ENCODE results near the gene ARAP3.
"Not testable (repeated sequence)": the region's sequence is repeated elsewhere in the genome, so short reads cannot be mapped to it uniquely, and the experiment has no call there.

Gene ARAP3

DNA sequence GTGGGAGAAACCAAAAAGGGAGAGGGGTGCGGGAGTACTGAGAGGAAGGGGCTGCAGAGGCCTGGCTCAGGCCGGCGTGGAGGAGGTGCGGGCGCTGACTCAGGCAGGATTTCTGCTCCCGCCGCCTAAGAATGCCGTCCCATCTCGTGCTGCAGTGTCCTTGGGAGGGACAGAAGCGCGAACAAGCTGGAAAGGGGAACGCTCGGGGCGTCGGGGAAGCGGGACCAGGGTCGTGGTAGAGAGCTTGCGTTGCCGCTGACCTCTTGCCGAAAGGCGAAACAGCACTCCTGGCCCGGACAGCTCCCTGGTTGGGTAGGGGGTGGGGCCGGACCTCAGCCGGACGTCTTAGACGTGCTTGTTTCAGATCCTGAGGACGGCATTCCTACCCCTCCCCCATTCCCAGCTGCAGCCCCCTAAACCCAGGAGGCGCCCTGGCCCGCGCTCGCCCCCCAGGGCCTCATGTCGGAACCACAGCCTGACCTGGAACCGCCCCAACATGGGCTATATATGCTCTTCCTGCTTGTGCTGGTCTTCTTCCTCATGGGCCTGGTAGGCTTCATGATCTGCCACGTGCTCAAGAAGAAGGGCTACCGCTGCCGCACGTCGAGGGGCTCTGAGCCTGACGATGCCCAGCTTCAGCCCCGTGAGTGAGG lies 44.1 kb downstream of the ARAP3 start:
- DNase-seq = peak; percentile 75

- peak; percentile 26 for DNase-seq
Observed at GRCh38 chr5:141637123-141637766, 44.8 kb downstream of the ARAP3 start.

DNA sequence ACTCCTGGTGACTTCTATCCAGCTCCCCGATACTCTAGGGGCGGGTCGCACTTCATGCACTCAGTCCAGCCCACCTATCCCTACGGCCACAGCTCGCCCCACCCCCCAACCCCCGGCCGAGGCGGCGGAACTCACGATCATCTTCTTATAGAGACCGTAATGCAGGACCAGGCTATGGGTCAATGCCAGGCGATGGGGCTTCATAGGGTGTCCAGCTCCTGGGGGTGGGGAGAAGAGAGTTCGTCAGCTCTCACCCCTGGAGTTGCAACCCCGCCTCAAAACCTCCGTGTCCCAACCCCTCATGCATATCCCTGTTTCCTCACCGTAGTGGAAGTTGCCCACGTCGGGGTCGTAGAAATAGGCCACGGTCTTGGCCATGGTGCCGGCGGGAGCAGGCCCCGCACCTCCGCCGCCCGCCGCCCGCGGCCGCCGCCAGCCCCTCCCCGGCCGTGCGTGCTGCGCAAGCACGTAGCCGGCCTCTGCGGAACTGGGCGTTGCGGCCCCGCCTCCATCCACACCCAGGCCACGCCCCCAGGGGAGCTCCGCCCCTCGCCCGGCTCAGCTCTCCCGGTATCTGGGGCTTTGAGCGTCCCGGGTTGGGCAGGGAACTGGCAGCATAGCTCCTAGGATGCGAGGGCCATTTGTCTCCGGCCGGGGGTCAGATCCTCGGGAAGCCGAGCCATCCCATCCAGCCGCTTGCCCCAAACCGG lies 45.5 kb downstream of the ARAP3 start, which contains the start of the genes HDAC3 and RELL2:
HDAC3 (minus strand) TSS at position 437 of the 710 bp plus-strand sequence; CDS start at position 378, 59 bp downstream.
RELL2 (plus strand) TSS at position 585 of the 710 bp plus-strand sequence. CDS start 1,229 bp downstream, outside the sequence.
- DNase-seq = peak; percentile 86

DNA sequence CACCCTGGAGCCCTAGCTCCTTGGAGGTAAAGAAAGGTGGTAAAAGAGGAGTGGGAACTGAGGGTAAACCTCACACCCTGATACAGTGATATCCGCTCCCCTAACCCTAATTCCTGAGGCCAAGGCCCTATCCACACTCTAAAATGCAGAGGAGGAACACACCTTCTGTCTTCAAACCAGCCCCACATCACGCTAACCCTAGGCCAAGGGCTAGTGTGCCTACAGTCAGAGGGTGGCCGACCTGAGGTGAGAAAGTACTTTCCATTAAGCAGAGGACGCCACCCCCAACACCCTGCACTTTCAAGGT lies 46.0 kb downstream of the ARAP3 start:
- no peak for DNase-seq

DNA sequence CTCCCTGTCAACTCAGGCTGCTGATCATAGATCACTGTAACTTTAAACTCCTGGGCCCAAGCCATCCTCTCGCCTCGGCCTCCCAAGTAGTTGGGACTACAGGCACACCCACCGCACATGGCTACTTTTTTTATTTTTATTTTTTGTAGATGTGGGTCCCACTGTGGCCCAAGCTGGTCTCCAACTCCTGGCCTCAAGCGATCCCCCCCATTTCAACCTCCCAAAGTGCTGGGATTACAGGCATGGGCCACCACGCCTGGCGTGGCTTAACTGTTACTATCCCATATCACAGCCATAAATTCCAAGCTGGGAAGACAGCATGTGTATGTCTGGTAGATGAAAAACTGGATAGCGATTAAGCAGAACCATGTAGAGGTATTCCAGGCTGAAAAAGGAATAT lies 46.4 kb downstream of the ARAP3 start:
- no peak for DNase-seq

- DNase-seq = no peak
Observed at GRCh38 chr5:141634720-141635119, 47.3 kb downstream of the ARAP3 start.

DNA sequence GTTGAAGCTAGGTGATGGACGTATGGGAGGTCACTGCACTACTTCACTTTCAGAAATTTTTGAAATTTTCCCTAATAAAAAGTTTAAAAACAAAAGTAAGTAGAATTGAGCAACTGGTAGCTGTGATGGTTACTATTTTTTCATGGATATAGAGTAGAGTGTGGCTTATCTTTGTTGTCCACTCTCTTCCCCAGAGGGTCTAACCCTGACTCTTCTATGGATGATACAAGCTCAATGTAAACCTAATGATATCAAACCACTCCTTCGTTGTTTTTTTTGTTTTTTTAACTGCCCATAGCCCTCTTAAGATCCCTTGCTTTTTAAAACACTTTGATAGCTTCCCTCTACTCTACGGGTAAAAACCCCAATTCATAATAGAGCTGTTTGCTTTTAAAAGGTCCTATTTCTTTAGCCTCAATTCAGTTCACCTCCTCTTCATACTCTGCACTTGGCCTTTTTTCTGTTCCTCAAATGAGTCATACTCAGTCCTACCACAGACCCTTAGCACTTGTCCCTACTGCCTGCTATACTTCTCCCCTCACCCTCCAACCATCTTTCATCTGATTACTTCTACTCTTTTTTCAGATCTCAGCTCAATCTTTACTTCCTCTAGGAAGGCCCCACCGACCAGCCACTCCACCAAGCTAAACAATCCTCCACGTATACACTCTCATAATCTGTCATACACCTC lies 48.0 kb downstream of the ARAP3 start:
- DNase-seq = peak; percentile 67

- DNase-seq = no peak
Observed at GRCh38 chr5:141632650-141633049, 49.4 kb downstream of the ARAP3 start.

DNA sequence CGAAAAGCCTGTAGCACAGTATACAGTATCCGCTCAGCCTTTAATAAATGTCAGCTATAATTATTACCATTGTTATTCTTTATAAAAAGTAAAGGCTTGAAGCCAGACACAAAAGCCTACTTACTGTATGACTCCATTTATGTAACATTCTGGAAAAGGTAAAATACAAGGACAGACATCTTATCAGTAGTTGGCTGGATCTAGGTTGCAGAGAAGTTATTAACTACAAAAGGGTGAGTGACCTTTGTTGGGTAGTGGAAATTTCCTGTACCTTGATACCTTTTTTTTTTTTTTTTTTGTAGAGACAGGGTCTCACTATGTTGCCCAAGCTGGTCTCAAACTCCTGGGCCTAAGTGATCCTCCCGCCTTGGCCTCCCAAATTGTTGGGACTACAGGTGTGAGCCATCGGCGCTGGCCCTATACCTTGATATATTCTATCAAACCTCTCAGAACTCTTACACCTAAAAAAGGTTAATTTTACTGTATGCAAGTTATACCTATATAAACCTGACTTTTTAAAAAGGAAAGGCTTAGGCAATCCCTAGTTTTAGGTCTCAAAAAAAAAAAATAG lies 51.4 kb downstream of the ARAP3 start:
- no peak for DNase-seq

DNA sequence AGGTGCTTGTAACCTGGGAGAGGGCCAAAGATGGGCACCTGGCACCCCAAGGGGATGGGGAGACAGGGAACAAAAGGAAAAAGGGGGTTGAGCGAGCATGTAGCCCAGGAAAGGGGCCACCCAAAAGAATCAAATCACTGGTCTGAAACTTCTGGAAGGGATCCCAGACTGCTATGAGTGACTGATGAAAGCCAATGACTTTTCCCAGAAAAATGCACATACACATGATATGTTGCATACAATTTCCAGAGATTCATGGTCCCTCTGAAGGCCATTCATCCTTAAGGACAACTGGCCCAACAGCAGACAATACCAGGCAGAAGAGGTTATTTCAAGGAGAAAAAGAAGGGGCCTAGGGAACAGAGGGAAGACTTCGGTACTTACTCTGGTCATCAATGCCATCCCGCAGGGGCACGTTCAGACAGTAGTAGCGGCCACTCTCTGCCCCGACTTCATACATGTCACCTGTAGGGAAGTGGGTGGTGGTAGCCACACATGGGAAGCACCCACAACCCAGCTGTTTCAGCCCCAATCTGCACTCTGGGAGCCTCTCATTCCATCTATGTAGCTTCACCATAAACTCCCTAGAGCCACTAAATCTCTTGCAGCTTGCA lies 53.7 kb downstream of the ARAP3 start:
- DNase-seq = no peak

GRCh38 chr5:141623611-141624010 lies 58.4 kb downstream of the ARAP3 start:
- no peak for DNase-seq

DNA sequence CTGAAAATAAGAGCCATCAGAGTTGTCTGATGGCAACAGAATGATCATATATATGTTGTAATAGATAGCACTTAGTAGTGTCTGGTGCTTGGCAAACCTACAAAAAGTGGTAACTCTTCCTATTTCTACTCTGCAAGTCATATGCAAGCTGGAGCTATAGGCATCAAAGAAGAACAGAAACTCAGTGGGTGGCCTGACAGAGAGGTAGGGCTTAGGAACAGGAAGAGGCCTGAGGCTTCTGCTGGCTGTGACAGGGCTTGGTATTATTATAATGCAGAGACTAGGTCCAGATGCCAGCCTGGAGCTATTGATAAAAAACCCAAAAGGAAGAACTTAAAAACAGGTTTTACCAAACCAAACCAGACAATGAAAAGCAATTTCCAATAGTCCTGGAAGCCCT lies 58.8 kb downstream of the ARAP3 start:
- no peak for DNase-seq

- DNase-seq = peak; percentile 96
Observed at GRCh38 chr5:141618804-141619554, 63.1 kb downstream of the ARAP3 start, which contains the start of gene DIAPH1. DIAPH1 (minus strand) TSS chr5:141619000; CDS start chr5:141618914, 86 bp downstream.

DNA sequence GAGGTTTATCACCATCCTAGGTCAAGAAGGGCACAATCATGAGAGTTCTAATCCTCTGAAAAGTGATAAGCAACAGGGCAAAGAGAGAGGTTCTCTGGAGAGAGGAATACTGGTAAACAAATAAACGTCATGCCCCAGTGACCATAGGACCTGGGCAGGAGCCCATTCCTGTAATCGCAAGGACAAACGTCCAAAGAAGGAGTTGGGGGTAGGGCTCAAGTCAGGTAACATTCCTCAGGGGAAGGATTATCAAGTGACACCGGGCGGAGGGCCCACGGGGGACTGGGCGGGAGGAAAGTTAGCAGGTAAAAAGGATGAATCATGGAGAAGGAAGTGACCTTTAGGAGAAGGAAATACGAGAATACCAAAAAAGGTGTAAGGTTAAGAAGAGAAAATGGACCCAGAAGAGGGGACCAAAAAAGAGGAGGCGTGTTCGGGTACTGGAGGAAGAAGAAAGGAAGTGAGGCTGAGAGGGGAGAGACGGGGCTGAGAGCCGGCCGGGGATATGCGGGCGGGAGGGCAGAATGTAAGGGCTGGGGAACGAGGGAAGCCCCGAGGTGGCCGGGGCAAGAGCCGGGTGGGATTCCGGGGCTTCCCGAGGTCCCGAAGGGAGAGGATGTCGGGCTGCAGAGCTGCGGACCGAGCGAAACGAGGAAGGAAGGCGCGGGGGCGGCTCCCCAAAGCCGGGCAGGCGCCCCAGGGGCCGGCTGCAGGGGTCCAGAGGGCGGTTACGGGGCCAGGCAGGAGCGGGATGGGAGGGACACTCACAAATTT lies 63.8 kb downstream of the ARAP3 start:
- peak; percentile 56 for DNase-seq

DNA sequence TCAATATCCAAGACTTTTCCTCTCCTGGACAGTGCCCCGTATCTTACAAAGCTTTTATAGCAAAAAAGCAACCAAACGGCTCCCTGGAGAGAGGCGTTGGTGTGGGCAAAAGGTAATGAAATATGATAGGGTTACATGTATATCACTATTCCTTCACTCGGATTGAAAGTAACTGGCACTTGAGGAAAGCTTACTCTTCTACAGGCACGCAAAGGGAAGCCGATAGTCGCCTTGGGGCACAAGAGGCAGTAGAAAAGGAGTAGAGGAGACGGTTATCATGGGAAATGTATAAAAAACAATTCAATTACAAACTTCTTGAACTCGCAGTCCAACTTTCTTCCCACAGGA lies 64.4 kb downstream of the ARAP3 start:
- peak; percentile 36 for DNase-seq

- DNase-seq = peak; percentile 80
Observed at GRCh38 chr5:141617128-141617527, 64.9 kb downstream of the ARAP3 start.

DNA sequence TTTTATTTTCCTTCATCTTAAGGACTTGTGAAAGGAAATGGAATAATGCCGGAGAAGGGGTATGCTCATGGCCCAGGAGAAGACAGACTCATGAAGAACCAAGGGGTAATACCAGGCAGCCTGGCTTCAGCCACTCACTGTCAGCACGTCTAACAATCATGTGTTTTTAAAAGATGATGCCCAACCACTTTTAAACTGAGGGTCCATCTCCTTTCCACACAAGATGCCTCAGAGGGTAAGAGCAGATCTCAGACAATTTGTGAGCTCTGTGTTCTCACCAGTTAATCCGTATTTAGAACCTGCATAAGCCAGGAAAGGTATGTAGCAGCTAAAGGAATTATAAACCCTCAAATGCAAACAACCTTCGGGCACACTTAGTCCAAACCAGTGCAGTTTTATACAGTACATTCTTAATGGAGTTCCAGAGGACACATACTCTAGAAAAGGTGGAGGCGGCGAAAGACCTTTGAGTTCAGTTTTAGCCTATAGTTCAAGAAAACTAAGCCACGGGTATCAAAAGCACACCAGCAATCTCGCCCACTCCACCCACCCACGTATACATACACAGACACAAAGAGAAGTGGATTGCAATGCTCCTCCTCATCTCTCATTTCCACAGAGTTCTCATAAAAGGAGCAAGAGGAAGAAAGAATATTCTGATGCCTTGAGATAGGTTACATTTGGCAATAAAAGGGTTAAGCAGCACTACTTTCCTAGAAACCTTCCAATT lies 65.9 kb downstream of the ARAP3 start:
- DNase-seq = no peak

- DNase-seq = no peak
Observed at GRCh38 chr5:141613344-141613743, 68.7 kb downstream of the ARAP3 start.

GRCh38 chr5:141611289-141611688 lies 70.7 kb downstream of the ARAP3 start:
- DNase-seq = no peak

DNA sequence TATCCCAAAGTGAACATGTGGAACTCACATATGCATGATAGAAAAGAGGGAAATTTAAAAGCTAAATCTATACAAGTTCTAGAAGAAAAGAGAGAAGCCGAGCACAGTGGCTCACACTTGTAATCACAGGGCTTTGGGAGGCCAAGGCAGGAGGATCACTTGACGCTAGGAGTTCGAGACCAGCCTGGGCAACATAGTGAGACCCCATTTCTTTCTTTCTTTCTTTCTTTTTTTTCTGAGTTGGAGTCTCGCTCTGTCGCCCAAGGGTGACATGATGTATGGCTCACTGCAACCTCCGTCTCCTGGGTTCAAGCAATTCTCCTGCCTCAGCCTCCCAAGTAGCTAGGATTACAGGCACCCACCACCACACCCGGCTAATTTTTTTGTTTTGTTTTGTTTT lies 72.1 kb downstream of the ARAP3 start:
- DNase-seq = not testable (repeated sequence)
